Measurements from ENCODE around the gene RALGPS1.

The RALGPS1 gene

GRCh38 chr9:127049044-127049443 lies 134.5 kb downstream of the RALGPS1 start:
- in situ Hi-C loops (cut with HindIII; ENCODE audit: low sequenced_read_pairs) = no loop called here

GRCh38 chr9:127049581-127049980 lies 135.0 kb downstream of the RALGPS1 start:
- in situ Hi-C loops (cut with HindIII; ENCODE audit: low sequenced_read_pairs) = no loop called here

GRCh38 chr9:127050152-127050551 lies 135.6 kb downstream of the RALGPS1 start:
- in situ Hi-C loops (cut with HindIII; ENCODE audit: low sequenced_read_pairs) = no loop called here

GRCh38 chr9:127050591-127051001 lies 136.0 kb downstream of the RALGPS1 start:
- in situ Hi-C loops (cut with HindIII; ENCODE audit: low sequenced_read_pairs) = no loop called here

GRCh38 chr9:127051881-127052595 lies 137.5 kb downstream of the RALGPS1 start:
- in situ Hi-C loops (cut with HindIII; ENCODE audit: low sequenced_read_pairs) = no loop called here

- in situ Hi-C loops (cut with HindIII; ENCODE audit: low sequenced_read_pairs) = no loop called here
Observed at GRCh38 chr9:127053057-127053821, 138.7 kb downstream of the RALGPS1 start.

- in situ Hi-C loops (cut with HindIII; ENCODE audit: low sequenced_read_pairs) = no loop called here
Observed at GRCh38 chr9:127053960-127054359, 139.4 kb downstream of the RALGPS1 start.

GRCh38 chr9:127055745-127056402 lies 141.3 kb downstream of the RALGPS1 start:
- in situ Hi-C loops (cut with HindIII; ENCODE audit: low sequenced_read_pairs) = no loop called here

GRCh38 chr9:127056446-127056845 lies 141.9 kb downstream of the RALGPS1 start:
- in situ Hi-C loops (cut with HindIII; ENCODE audit: low sequenced_read_pairs) = no loop called here

GRCh38 chr9:127058011-127058644 lies 143.5 kb downstream of the RALGPS1 start:
- in situ Hi-C loops (cut with HindIII; ENCODE audit: low sequenced_read_pairs) = no loop called here

- in situ Hi-C loops (cut with HindIII; ENCODE audit: low sequenced_read_pairs) = no loop called here
Observed at GRCh38 chr9:127058645-127059021, 144.1 kb downstream of the RALGPS1 start.

GRCh38 chr9:127059030-127059429 lies 144.4 kb downstream of the RALGPS1 start:
- in situ Hi-C loops (cut with HindIII; ENCODE audit: low sequenced_read_pairs) = no loop called here

- in situ Hi-C loops (cut with HindIII; ENCODE audit: low sequenced_read_pairs) = no loop called here
Observed at GRCh38 chr9:127059765-127060361, 145.3 kb downstream of the RALGPS1 start.

GRCh38 chr9:127061411-127061810 lies 146.8 kb downstream of the RALGPS1 start:
- in situ Hi-C loops (cut with HindIII; ENCODE audit: low sequenced_read_pairs) = no loop called here

GRCh38 chr9:127064335-127064734 lies 149.8 kb downstream of the RALGPS1 start:
- in situ Hi-C loops (cut with HindIII; ENCODE audit: low sequenced_read_pairs) = no loop called here

GRCh38 chr9:127065592-127065991 lies 151.0 kb downstream of the RALGPS1 start:
- in situ Hi-C loops (cut with HindIII; ENCODE audit: low sequenced_read_pairs) = no loop called here

GRCh38 chr9:127066060-127066850 lies 151.7 kb downstream of the RALGPS1 start:
- in situ Hi-C loops (cut with HindIII; ENCODE audit: low sequenced_read_pairs) = no loop called here

GRCh38 chr9:127066851-127067136 lies 152.2 kb downstream of the RALGPS1 start:
- in situ Hi-C loops (cut with HindIII; ENCODE audit: low sequenced_read_pairs) = no loop called here

GRCh38 chr9:127067603-127068220 lies 153.1 kb downstream of the RALGPS1 start:
- in situ Hi-C loops (cut with HindIII; ENCODE audit: low sequenced_read_pairs) = no loop called here
